GM18519 (cell line): ENCODE measurements around the gene AJUBA.
"Not testable (repeated sequence)": the region's sequence is repeated elsewhere in the genome, so short reads cannot be mapped to it uniquely, and the experiment has no call there.

Source experiments
- ATAC-seq: cut with Tn5 transposase; IDR thresholded peaks from one replicate; pipeline ENCODE4 v1.9.1; 2021; ENCODE audit warnings: mild to moderate bottlenecking, moderate library complexity; ENCODE audit not compliant: unreplicated experiment, low FRiP score

Gene AJUBA

DNA sequence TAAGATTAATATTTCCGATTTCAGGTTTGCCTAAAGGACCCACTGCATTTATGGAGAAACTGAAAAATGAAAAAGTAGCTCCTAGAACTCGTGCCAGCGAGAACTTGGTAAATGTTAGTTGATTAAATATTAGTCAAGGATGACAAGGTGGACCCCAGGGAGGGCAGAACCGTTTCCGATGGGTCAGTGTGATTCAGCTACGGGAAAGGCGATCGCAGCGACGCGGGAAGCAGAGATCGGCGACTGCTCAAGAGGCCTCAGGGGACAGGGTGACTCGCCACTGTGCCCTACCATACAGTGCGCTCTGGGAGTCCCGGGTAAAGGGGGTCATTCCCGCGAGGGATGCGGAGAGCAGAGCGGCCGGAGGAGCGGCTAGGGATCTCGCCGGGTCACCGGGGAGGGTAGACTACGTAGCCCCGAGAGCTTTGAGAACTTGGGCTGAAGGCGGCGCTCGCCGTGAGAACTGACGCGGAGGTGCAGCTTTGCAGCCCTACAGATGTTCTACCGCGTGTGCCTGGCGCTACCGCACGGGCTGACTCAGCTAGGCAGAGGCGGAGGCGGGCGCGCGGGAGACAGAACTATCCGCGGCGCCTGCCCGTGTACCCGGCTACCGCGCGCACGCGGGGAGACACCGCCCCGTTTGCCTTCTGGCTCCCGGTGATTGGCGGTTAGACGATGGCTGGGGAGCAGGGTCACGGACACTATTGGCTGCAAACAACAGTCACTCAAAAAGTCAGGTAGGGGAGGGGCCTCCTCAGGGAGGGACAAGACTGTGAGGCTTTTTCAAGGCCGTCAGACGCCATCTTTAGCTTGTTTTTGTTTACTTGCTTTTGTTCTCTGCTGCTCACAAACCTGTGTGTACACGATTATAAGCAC, 24.4 kb upstream of the AJUBA start:
- peak; percentile 79 for ATAC-seq

DNA sequence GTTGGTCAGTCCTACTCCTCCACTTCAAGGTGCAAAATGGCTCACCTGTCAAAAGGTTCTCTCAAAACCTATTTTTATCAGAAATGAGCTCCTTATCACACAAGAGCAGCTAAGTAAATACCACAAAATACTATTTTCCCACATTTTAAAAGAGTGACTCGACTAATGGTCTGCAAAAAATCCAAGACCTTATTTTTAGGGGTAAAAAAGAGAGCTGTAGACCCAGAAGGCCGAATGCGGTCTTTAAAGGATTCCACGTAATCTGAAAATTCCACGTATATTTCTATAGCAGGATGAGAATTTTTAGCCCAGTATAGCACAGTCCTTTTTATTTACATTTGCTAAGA, 23.8 kb upstream of the AJUBA start:
- ATAC-seq: no peak

DNA sequence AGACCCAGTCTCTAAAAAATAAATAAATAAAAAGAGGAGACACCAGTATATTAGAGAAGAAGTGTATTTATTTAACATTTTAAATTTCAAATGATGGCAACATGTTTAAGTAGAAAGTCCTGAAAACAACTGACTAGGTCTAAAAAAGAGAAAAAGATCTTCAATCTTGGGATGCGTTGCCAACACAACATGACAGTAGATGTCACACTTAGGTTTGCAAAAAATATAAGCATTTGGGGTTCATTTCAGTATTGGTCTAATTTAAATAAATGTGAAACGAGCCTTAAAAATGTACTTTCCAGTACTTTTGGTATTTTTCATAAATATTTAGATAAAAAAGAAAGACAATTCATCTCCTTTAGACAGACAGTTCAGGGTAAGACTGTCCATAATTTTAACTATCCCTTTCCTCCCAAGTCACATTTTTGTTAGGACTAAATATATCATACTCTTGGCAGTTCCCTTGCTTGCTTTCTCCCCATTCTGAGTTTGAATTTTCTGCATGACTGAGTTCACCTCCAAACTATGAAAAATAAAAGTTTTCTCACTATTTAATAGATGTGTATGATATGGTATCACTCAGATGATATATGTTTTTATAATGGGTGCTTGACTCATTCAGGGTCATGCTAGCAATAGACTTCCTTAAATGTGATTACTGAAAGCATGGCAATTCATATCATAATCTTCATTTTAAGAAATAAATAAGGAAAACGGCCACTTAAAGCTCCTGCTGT, 23.3 kb upstream of the AJUBA start:
- no peak for ATAC-seq

DNA sequence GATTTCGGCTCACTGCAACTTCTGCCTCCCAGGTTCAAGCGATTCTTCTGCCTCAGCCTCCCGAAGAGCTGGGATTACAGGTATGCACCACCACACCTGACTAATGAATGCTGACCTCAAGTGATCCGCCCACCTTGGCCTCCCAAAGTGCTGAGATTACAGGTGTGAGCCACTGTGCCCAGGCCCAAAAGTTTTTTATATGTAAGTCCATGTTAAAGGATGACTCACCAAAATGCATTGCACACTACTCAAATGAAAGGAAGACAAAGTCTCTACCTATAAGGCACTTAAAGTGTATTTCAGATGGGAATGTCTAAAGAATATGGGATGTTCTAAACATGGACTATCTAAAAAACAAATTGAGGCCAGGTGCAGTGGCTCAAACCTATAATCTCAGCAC, 21.9 kb upstream of the AJUBA start:
- ATAC-seq: not testable (repeated sequence)

GRCh38 chr14:23002592-23002991, 20.2 kb upstream of the AJUBA start:
- no peak for ATAC-seq

DNA sequence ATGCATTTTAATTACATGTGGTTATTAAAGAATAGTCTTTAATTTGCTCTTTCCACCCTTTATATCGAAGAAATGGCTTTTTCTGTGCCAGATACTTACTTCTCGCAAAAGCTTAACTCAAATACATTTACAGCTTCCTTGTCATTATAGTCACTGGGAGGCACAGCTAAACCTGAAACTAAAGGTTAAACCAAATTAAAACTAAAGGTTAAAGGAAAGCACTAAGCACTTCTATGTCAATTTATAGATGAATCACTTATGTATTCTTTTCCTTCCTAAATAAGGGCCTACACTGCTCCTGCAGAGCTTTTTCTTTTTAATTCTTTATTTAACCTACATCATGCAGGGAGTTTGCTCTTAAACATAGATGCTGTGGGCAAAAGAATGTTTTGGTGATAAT, 18.5 kb upstream of the AJUBA start:
- ATAC-seq: no peak

- ATAC-seq: no peak
These were observed 16.1 kb upstream of the AJUBA start for GRCh38 chr14:22998329-22999012.

- ATAC-seq: no peak
These were observed 15.4 kb upstream of the AJUBA start for GRCh38 chr14:22997676-22998323.

- ATAC-seq: no peak
These were observed 14.7 kb upstream of the AJUBA start for GRCh38 chr14:22996768-22997654.

DNA sequence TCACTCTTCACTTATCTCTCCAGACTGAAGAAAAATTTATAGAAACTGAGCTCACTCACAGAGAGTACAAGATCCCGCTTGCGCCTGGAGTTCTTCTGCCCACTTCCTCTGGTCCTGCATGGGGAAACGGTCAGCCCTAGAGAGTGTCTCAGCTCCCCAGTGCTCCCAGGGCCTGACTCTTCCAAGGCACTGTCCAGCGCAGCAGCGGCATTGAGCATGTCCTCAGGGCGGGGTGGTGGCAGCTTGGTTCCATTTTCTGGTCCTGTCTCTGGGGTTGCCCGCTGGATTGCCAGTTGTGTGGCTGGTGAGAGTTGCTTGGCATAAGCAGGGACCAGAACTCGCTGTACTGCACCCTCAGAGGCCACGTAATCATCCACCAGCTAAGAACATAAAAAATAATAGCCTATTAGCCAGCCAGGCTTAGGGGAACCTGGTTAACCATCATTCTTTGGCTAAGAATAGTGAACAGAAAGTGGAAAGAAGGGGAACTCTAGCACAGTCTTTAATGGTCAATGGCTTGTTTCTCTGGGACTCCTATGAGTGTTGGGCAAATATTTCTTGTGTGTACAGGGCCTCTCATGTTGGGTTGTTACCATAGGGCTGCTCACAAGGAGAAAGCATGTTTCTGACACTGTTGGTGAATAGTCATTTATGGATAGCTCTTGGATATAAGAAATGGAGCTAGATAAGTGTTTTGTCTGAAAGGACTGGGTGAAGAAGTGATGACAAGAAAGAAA, 13.7 kb upstream of the AJUBA start:
- no peak for ATAC-seq

GRCh38 chr14:22994762-22995275, 12.5 kb upstream of the AJUBA start:
- no peak for ATAC-seq

DNA sequence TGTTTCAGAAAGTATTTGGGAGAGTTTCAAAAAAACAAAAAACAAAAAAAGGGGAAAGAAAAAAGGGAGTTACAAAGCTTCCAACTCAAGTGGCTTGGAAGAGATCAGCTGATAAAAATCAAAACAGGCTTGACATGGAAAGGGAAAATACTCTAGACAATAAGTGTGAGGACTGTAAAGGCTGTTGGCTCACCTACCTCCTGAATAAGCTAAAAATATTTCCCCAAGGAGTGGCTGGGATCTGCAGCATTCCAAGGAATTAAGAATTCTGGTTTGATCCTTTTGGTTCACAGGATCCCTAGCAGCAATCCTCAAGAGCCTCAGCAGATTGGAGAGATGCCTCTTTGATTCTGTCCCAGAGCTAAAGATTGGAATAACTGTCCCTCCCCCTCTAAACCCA, 11.2 kb upstream of the AJUBA start:
- no peak for ATAC-seq

- ATAC-seq: no peak
These were observed 9.5 kb upstream of the AJUBA start for GRCh38 chr14:22991852-22992251.

DNA sequence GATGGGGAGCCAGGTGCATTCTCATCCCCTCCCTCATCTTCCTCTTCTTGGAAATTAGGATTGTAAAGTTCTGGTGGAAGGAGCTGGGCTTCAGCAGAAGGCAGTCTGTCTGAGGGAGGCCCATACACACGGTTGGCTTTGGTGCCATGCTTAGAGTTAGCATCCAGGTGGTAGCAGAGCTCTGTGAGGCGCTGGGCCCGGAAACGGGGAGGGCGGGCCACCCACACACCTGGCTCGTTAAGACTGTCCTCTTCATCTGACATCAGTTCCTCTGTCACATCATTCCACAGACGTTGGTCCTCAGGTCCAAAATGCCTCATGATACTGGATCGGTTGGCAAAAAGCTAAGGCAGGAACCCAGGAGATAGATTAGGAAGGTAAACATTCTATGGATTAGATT, 4.9 kb upstream of the AJUBA start:
- no peak for ATAC-seq

DNA sequence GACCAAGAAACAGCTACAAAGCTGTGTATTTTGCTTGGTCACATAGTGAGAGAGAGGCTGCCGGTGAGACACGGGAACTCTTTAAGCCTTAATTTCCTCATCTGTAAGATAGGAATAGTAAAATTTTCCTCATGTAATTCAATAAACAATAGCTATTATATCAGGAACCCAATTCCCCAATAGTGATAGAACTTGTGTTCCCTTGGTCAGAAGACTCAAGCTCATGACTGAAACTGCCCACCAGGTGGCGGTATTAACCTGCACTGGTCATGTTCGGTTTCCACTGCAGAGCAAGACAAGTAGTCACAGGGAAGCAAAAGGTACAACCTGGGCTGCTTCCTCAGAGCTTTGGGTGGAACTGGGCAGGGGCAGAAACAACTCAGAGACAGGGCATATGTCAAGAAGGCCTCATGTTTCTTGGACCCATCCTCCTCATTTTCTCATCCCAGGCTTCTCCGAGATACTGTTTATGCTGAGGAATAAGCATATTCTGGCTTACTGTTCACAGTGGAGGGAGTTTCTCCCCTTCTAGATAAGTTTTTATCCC, 4.2 kb upstream of the AJUBA start:
- no peak for ATAC-seq

DNA sequence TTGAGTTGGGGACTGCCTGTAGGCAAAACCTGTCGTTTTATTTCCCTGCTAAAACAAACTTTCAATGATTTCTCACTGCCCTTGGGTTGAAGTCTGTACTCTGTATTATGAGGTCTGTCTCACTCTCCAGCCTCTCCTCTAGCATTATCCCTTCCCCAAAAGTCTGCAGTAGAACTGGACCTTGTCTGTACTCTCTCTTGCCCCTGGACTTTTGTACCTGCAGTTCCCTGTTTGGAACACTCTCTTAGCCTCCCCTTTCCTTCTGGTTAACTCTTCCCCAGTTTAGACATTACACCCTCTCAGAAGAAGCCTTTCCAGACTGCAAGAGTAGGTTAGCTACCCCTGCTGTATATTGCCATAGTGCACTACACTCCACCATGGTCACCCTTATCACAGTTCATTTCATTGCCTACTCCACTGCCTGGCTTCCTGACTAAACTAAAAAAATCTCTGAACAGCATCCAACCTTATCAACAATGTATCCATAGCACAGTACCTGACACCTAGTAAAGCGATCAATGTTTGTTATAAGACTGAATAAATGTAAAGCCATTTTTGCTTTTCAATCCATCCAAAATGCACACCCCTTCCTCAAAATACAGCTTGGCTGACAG, 3.6 kb upstream of the AJUBA start:
- ATAC-seq: no peak

GRCh38 chr14:22984959-22985658, 2.8 kb upstream of the AJUBA start:
- no peak for ATAC-seq
